Pancreas (tissue), 10 donors: ENCODE measurements around the gene ATP6V1G1. TPM values are rescaled to one million over a fixed set of nuclear protein-coding genes. Genes with fewer than 3 reads are reported as not detected.

Source experiments
- ATAC-seq, 4 donors: fragments of 200-7000 bp; cut with Tn5 transposase; one replicate each; pipeline versions ENCODE4 v1.8.0 to v1.9.1; 2020; ENCODE audit warnings: mild to moderate bottlenecking in 4 of 4, moderate library complexity in 4 of 4
- DNase-seq, 6 donors: peaks; one replicate each; pipeline ENCODE4 v3.0.0-alpha.2; 2020
- FAIRE-seq: peaks from 2 replicates; lab custom pipeline; 2012; peaks lifted over from hg19 to GRCh38; lab: Jason Lieb, UNC
- H3K27ac ChIP-seq, 4 donors: fragments of 200-600 bp; sonication (generic); 1 replicate in 3 of 4; 2 replicates in 1 of 4; pipeline versions ENCODE4 v1.5.0 to v1.8.0; 2020
- H3K27me3 ChIP-seq, 4 donors: fragments of 200-600 bp; one replicate each; pipeline ENCODE4 v1.8.0; 2021
- H3K36me3 ChIP-seq, 3 donors: fragments of 200-600 bp; sonication (generic) in 1 of 3; one replicate each; pipeline versions ENCODE4 v1.5.0 to v1.8.0; 2020 to 2021
- H3K4me1 ChIP-seq, 3 donors: fragments of 200-600 bp; one replicate each; pipeline ENCODE4 v1.8.0; 2021
- H3K4me3 ChIP-seq, 4 donors: fragments of 200-600 bp; sonication (generic) in 2 of 4; one replicate each; pipeline versions ENCODE4 v1.5.0 to v1.8.0; 2020 to 2021
- H3K9me3 ChIP-seq, 4 donors: fragments of 200-600 bp; one replicate each; pipeline ENCODE4 v1.8.0; 2021
- WGBS, 2 donors: extraction: QIAGEN DNeasy Blood & Tissue Kit; methylation state at CpG; one replicate each; pipeline ENCODE4 v1.1.7; 2013; 5-methylcytosine and 5-hydroxymethylcytosine counted together
- intact Hi-C, 3 donors: fragments of 100-400 bp; cut with DNase I; formaldehyde crosslinking; loops; one replicate each; pipeline versions ENCODE4 v1.11.1 to v1.14.2; 2022
- polyA plus RNA-seq, 2 donors: library from polyadenylated mRNA; stranded (reverse); fragments of 200-250 nt; gene quantifications; one replicate each; pipeline ENCODE4 v1.2.3, GENCODE V29; 2013
- total RNA-seq, 6 donors: library from RNA; stranded (reverse); fragmentation: NEBNext Ultra II Directional in 4 of 6; extraction: Animal tissue kit (Norgen Biotek cat#: 25700) in 4 of 6; gene quantifications; one replicate each; pipeline versions ENCODE4 v1.2.1 to v1.2.4, GENCODE V29; 2021 to 2023
- TF ChIP-seq, protein P1 (sequence below), 4 donors: fragments of 200-600 bp; sonication (generic) in 3 of 4; IDR thresholded peaks; one replicate each; pipeline versions ENCODE4 v1.5.0 to v1.8.0; 2021; ENCODE audit warnings: antibody characterized with exemption in 4 of 4
- donor health status: healthy with polysubstance abuse.
- donor health status: DM: no; HTN: no; CAD: no; lungs with moderate emphysema.
- donor health status: DM: no; HTN: no; CAD: no.
- donor health status: control.
- donor health status: control.
- donor health status: Bipolar disorder and iron deficiency.
- donor health status: DM: yes; HTN: yes; CAD: no.
- donor health status: DM: no; HTN: no; CAD: no.
- donor health status: DM: no; HTN: no; CAD: no.
- donor health status: DM: yes; HTN: yes; CAD: no.

The ATP6V1G1 gene
- total and polyA plus RNA-seq, 8 donors, result 19.7 to 124 (median 37.1) TPM

DNA sequence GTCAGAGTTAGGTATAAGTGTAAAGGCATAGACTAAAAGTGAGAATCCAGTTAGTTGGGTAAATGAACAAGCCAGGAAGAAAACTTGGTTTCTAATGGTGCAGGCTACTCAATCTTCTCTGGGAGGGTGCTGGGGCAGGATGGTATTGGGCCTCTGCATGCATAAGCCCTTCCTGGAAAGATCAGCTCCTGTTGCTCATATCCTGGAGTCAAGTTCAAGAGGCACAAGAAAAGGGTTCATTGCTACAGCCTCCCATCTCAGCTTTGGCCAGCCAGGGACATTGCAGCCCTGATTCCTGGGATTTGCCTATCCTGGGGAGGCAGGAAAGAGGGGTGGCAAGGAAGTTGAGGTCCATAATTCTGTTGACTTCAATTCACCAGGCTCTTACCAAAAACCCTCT, 40.7 kb upstream of the ATP6V1G1 start:
- TF ChIP-seq, protein P1, sequence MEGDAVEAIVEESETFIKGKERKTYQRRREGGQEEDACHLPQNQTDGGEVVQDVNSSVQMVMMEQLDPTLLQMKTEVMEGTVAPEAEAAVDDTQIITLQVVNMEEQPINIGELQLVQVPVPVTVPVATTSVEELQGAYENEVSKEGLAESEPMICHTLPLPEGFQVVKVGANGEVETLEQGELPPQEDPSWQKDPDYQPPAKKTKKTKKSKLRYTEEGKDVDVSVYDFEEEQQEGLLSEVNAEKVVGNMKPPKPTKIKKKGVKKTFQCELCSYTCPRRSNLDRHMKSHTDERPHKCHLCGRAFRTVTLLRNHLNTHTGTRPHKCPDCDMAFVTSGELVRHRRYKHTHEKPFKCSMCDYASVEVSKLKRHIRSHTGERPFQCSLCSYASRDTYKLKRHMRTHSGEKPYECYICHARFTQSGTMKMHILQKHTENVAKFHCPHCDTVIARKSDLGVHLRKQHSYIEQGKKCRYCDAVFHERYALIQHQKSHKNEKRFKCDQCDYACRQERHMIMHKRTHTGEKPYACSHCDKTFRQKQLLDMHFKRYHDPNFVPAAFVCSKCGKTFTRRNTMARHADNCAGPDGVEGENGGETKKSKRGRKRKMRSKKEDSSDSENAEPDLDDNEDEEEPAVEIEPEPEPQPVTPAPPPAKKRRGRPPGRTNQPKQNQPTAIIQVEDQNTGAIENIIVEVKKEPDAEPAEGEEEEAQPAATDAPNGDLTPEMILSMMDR (IDR thresholded peaks at IDR 0.05), result no peak
- ATAC-seq (no peak), DNase-seq (no peak), FAIRE-seq (no peak)
- Histone ChIP-seq H3K9me3 (no peaks in the 10 kb centered on the region), H3K4me3 (no peak overlapping the region), H3K27me3 (no peaks in the 10 kb centered on the region), H3K27ac (no peak overlapping the region), H3K36me3 (no peaks in the 10 kb centered on the region), H3K4me1 (no peaks in the 10 kb centered on the region)
- intact Hi-C loops, result no loop called here

DNA sequence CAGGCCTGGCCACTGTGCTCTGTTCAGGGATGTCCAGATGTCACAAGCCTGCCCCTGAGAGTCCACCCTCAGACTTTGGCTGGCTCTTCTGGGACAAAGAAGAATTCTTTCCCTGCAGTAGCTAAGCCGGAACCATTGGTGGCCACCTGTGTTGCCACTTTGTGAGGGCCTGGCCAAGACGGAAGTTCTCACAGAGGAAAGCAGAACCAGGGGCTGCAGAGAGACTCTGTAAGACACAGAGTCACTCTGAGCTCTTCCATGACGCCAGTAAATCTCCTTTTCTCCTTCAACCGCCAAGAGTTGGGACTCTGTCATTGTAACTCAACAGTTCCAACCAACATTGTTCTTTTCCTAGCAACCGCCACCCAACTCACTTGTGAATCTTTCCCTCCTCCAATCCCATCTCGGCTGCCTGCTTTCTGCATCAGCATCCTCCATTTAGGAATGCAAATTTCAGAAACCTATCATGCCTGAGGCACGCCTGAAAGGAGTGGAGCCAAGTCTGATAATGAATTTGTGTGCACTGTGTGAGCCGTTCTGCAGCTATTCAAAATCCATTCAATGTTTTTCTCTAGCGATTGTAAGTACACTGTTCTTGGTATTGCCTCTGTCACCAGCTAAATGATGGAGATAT, 37.8 kb upstream of the ATP6V1G1 start:
- Histone ChIP-seq H3K4me3 (no peak overlapping the region), H3K27ac (no peak overlapping the region), H3K4me1 (no peaks in the 10 kb centered on the region), H3K36me3 (no peaks in the 10 kb centered on the region), H3K9me3 (no peaks in the 10 kb centered on the region), H3K27me3 (no peaks in the 10 kb centered on the region)
- intact Hi-C loops, result no loop called here
- FAIRE-seq (no peak), DNase-seq (no peak), ATAC-seq (no peak)
- TF ChIP-seq, protein P1 (IDR thresholded peaks at IDR 0.05), result no peak
- 61 to 63% methylated on average over 9 of the region's 9 CpGs for WGBS, 2 donors

DNA sequence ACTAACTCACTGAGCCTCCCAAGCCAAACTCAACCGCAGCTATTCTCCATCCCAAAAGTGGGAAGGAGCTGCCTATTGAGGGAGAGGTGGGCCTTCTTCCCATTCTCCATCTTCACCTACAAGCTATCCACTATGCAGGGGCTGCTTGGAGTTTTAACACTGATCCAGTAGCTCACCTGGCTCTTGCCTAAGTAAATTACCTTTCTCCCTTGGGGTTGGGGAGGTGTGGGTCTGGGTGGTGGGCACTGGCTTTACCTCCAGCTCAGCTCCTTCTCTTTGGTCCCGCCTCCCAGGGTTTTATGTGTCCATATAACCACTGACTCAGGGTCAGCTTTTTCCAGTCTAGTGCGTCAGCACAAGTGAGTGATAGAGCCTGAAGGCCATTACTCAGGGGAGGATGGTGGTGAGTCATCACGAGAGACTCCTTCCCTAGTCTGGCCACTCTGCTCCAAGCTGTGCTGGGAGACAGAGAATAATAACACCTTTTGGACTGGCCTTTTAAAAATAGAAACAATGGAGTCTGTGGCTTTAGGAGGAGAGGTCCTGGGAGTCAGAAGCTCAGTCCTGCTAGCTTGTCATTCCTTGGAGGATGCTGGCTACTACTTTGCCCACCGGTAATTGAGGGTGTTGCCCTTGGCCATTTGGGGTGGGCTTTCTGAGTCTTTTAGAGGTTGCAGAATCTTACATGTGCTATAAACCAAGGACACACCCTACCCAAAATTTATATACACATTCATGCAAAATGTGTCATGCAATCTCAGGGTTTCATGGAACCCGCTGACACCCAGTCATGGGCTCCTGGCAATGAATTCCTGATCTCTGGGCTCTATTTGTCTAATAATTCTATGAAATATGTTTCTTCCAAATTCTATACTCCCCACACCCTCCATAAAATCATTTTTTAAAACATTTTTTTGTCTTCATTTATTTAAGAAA, 35.6 kb upstream of the ATP6V1G1 start:
- Histone ChIP-seq H3K9me3 (no peaks in the 10 kb centered on the region), H3K4me1 (no peaks in the 10 kb centered on the region), H3K27ac (no peak overlapping the region), H3K4me3 (no peak overlapping the region), H3K36me3 (no peaks in the 10 kb centered on the region), H3K27me3 (no peaks in the 10 kb centered on the region)
- DNase-seq, result peak in 4 of 6 donors; percentile 25 to 83 (median 53)
- peak; percentile 82 to 100 (median 97) for ATAC-seq
- FAIRE-seq, result no peak
- TF ChIP-seq, protein P1 (IDR thresholded peaks at IDR 0.05), result no peak
- 64 to 68% methylated on average over 6 of the region's 6 CpGs for WGBS, 2 donors
- intact Hi-C loops, result no loop called here

DNA sequence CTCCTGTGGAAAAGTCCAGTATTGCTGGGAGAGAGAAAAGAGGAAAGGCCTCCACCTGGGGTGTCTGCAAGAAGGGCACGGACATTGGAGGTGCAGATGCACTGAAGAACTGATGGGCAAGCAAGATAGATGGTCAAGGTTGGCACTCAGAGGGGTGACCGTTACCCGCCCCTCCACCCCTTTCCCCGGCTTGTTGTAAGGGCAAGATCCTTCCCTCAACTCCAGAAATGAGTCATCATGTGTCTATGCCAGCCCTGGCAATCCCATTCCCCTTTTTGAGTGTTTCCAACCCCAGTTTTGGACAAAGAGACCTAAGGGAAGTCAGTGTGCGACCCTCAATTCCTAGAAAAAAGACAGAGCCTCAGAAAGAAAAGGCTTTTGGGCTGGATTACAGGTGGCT, 34.9 kb upstream of the ATP6V1G1 start:
- no peak for FAIRE-seq
- Histone ChIP-seq H3K27ac (no peak overlapping the region), H3K36me3 (no peaks in the 10 kb centered on the region), H3K4me3 (no peak overlapping the region), H3K27me3 (no peaks in the 10 kb centered on the region), H3K9me3 (no peaks in the 10 kb centered on the region), H3K4me1 (no peaks in the 10 kb centered on the region)
- WGBS, 2 donors, result 85 to 88% methylated on average over 5 of the region's 5 CpGs
- no peak for ATAC-seq
- intact Hi-C loops, result no loop called here
- TF ChIP-seq, protein P1 (IDR thresholded peaks at IDR 0.05), result no peak
- no peak for DNase-seq
